T-helper 2 cell treated with Interferon-gamma antibody and Interleukin-4, amounts not matched to agents 100 ng/mL and 5 ng/mL, for 36 hours (primary cell): ENCODE results near the gene CD38. TPM values are rescaled to one million over a fixed set of nuclear protein-coding genes. Genes with fewer than 3 reads are reported as not detected.
"Not testable (repeated sequence)": the region's sequence is repeated elsewhere in the genome, so short reads cannot be mapped to it uniquely, and the experiment has no call there.

Experiments
- intact Hi-C: fragments of 100-400 bp; cut with micrococcal nuclease; formaldehyde crosslinking; loops from one replicate; pipeline ENCODE4 v1.15.1; 2023
- total RNA-seq: library from RNA; stranded (reverse); gene quantifications from 2 replicates; pipeline ENCODE4 v1.2.3, GENCODE V29; 2022

The CD38 gene
- total RNA-seq = 176 and 178 TPM in 2 replicates

- intact Hi-C loops = loop anchor here (1.0 to 5.0 kb wide), 8 partner anchors 7 to 776 kb away; partner anchors contain the start of genes CPEB2 and FAM200B
These were observed at the start of gene CD38 for GRCh38 chr4:15778289-15779241. Gene CD38 (plus strand): TSS chr4:15778328. CDS start chr4:15778415, 87 bp downstream.

GRCh38 chr4:15729910-15730533, 48.1 kb upstream of the CD38 start:
- intact Hi-C loops = loop anchor here (1.0 to 2.0 kb wide), 6 partner anchors 26 to 271 kb away; no protein-coding TSS in a partner anchor

- intact Hi-C loops = not testable (repeated sequence)
These were observed 45.1 kb upstream of the CD38 start for GRCh38 chr4:15733061-15733460.

DNA sequence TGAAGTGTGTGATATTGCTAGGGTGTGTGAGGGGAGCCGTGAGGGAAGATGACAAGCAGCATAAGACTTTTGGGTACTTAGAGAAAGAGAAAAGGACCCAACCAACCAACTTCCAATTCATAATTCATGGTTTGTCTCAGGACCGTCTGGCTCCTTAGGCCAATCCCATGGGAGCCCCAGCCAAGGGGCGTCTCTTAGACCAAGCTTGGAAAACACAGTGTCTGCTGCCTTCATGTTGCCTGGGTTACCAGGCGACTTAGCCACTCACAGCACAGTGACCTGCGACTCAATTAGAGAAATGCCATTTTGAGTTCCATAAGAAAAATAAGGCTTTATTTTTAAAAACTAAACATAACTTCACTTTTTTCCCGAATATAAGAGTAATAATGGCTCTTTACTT, 42.6 kb upstream of the CD38 start:
- intact Hi-C loops = no loop called here

- intact Hi-C loops = no loop called here
These were observed 41.5 kb upstream of the CD38 start for GRCh38 chr4:15736514-15737050.

GRCh38 chr4:15737255-15737654, 40.9 kb upstream of the CD38 start:
- intact Hi-C loops = no loop called here

GRCh38 chr4:15738877-15739276, 39.3 kb upstream of the CD38 start:
- intact Hi-C loops = no loop called here

DNA sequence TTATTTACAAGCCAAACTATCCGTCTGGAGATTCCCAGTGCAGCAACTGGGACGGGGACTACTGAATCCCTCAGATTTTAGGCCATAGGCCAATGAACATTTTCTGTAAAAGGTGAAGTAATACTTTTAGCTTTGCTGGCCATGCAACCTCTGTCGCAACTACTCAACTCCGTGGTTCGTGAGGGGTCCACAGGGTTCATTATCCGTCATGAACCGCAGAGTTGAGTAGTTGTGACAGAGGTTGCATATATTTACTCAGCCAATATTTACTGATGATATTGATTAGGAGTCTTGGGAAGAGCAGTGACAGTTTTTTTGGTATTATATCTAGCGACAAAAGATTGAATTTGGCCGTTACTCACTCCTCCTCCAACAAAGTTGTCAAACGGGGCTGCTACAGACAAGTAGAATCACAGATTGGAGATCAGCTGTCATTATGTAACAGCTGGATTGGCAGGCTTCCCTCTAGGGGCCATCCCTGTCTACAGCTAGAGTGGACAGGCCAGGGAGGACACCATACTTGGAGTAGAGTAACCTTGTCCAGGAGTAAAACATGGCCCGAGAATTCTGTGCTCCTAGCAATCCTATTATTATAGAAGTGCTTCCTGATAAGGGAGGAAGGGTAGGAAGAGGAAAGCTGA, 37.2 kb upstream of the CD38 start:
- intact Hi-C loops = no loop called here

- intact Hi-C loops = no loop called here
These were observed 36.0 kb upstream of the CD38 start for GRCh38 chr4:15742083-15742582.

DNA sequence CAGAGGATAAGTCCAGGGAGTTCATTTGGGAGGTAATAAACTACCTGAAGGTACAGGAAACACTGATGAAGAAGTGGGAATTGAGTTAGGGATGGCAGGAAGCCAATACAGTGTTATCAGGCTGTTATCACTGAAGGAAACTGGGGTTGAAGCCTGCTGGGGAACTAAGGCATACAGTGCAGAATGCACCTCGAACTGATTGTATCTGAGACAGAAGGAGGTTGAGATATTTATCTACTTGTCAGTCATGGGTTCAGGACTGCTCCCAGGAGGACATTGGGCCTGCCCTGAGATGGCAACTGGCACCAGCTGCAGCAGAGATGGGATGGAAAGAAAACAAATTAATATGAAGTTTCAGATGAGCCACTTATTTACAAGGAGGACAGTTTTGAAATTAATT, 35.5 kb upstream of the CD38 start:
- intact Hi-C loops = no loop called here

DNA sequence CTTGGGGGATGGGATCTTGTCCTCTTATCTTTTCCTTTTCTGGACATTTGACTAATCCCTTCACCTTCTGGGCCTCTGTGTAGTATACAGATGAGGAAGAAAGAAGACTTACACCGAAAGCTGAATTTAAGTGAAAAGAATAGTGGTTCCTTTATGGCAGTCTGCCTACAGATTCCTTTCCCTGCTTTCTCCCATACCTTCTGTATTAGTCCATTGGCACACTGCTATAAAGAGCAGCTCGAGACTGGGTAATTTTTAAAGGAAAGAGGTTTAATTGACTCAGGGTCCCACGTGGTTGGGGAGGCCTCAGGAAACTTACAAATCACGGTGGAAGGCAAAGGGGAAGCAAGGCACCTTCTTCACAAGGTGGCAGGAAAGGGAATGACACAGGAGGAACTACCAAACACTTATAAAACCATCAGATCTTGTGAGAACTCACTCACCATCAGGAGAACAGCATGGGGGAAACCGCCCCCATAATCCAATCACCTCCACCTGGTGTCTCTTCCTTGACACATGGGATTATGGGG, 34.0 kb upstream of the CD38 start:
- intact Hi-C loops = no loop called here

- intact Hi-C loops = no loop called here
These were observed 32.0 kb upstream of the CD38 start for GRCh38 chr4:15746110-15746509.

DNA sequence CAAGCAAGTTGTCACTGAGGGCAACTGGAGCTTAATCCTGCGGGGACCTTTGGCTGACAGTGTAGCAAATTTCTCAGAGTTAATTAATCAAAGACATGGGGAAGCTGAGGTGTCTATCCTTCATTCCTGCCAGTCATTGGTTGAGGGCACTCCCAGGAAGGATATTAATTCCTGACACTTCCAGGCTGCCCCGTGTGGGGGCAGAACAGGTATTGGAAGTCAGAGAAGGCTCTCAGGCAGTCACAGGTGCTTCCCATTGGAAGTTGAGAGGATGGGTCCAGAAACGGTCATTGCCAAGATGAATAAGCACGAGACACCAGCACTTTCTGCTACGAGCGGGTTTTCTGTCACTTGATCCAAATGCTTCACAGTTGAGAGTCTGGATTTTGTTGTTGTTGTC, 29.1 kb upstream of the CD38 start:
- intact Hi-C loops = no loop called here

GRCh38 chr4:15751153-15751552, 27.0 kb upstream of the CD38 start:
- intact Hi-C loops = loop anchor here (10.0 kb wide), 1 partner anchor 376 kb away; no protein-coding TSS in a partner anchor

DNA sequence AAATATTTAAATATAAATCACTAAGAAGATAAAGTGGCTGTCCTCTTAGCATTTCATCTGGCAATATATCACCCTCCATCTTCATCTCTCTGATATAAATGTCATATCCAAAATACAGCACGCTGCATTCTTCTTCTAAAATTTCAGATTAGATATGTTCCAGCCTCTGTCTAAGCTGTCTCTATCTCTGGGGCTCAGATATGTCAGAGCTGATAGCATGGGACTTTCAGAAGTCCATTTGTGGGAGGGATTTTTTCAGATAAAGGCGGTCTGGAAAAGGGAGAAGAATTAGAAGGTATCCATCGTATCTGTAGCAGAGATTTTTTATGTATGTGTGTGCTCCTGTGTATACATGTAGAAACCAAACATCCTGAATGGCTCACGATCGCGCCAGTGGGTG, 25.0 kb upstream of the CD38 start:
- intact Hi-C loops = loop anchor here (10.0 kb wide), 1 partner anchor 378 kb away; no protein-coding TSS in a partner anchor

GRCh38 chr4:15753786-15754185, 24.3 kb upstream of the CD38 start:
- intact Hi-C loops = loop anchor here (10.0 kb wide), 1 partner anchor 379 kb away; no protein-coding TSS in a partner anchor

GRCh38 chr4:15754323-15754722, 23.8 kb upstream of the CD38 start:
- intact Hi-C loops = loop anchor here (10.0 kb wide), 1 partner anchor 380 kb away; no protein-coding TSS in a partner anchor

- intact Hi-C loops = loop anchor here (1.0 to 10.0 kb wide), 10 partner anchors 11 to 753 kb away; partner anchors contain the start of genes CPEB2, FAM200B, FBXL5 and TAPT1
These were observed 22.6 kb upstream of the CD38 start for GRCh38 chr4:15755321-15756155.

DNA sequence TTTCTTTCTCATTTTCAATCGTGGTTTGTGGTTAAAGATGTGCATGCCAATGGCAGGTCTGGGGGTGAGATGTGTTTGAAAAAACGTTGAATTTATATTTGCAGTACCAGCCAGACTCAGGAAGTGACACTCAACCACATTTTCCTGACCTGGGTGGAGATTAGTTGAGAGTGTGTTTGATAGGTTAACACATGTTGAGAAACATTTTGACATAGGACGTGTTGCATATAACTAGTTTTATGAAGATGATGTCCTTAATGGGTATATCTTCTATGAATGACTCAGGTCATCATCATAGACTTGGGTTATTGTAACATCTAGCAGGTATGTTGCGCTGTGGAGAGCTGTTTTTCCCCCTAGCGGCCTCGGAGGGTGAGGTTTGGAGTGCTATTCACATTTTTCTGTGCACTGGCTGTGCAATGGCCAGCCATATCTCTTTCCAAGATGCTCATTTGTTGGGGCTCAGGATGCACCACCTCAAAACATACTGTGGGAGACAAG, 21.7 kb upstream of the CD38 start:
- intact Hi-C loops = loop anchor here (1.0 to 10.0 kb wide), 10 partner anchors 10 to 754 kb away; partner anchors contain the start of genes CPEB2, FAM200B, FBXL5 and TAPT1
